Glutamatergic neuron (in vitro differentiated cells): ENCODE measurements around the gene KLHL40. TPM values are rescaled to one million over a fixed set of nuclear protein-coding genes. Genes with fewer than 3 reads are reported as not detected.

Source experiments
- DNase-seq: peaks from one replicate; pipeline ENCODE4 v3.0.0; 2022
- H3K27ac Mint-ChIP-seq: one replicate; pipeline ENCODE4 v1.8.0; 2020; ENCODE audit warnings: mild to moderate bottlenecking, mixed read lengths, inconsistent platforms; ENCODE audit not compliant: unreplicated experiment
- H3K27me3 Mint-ChIP-seq: one replicate; pipeline ENCODE4 v1.8.0; 2020; ENCODE audit warnings: mild to moderate bottlenecking, moderate library complexity, mixed read lengths, inconsistent platforms; ENCODE audit not compliant: unreplicated experiment
- H3K36me3 Mint-ChIP-seq: one replicate; pipeline ENCODE4 v1.8.0; 2020; ENCODE audit warnings: mild to moderate bottlenecking, mixed read lengths, inconsistent platforms; ENCODE audit not compliant: unreplicated experiment
- H3K4me1 Mint-ChIP-seq: one replicate; pipeline ENCODE4 v1.8.0; 2020; ENCODE audit warnings: mild to moderate bottlenecking, low read depth, mixed read lengths, inconsistent platforms; ENCODE audit not compliant: unreplicated experiment
- H3K4me3 Mint-ChIP-seq: one replicate; pipeline ENCODE4 v1.8.0; 2020; ENCODE audit warnings: mild to moderate bottlenecking, mixed read lengths, inconsistent platforms; ENCODE audit not compliant: unreplicated experiment
- H3K9me3 Mint-ChIP-seq: one replicate; pipeline ENCODE4 v1.8.0; 2020; ENCODE audit warnings: mild to moderate bottlenecking, moderate library complexity, mixed read lengths, inconsistent platforms; ENCODE audit not compliant: unreplicated experiment
- CTCF ChIP-seq: fragments of 200-600 bp; sonication (generic); IDR thresholded peaks from one replicate; pipeline ENCODE4 v1.5.0; 2021; ENCODE audit not compliant: partially characterized antibody, unreplicated experiment
- total RNA-seq: library from RNA; stranded (reverse); fragmentation: NEBNext Ultra II Directional; extraction: Animal tissue kit (Norgen Biotek cat#: 25700); gene quantifications from one replicate; pipeline ENCODE4 v1.2.1, GENCODE V29; 2021; ENCODE audit not compliant: unreplicated experiment

The KLHL40 gene
- total RNA-seq, 1 donor from 2014 or later: 0.44 TPM

GRCh38 chr3:42662037-42662812 is 23.1 kb upstream of the KLHL40 start:
- Mint-ChIP-seq H3K27ac (no peak overlapping the region), H3K9me3 (peaks cover 9% of the 10 kb centered on the region), H3K36me3 (peaks cover 3% of the 10 kb centered on the region), H3K4me1 (peaks cover 19% of the 10 kb centered on the region), H3K27me3 (peaks cover 10% of the 10 kb centered on the region), H3K4me3 (no peak overlapping the region)
- no peak for TF ChIP-seq CTCF
- DNase-seq: no peak

DNA sequence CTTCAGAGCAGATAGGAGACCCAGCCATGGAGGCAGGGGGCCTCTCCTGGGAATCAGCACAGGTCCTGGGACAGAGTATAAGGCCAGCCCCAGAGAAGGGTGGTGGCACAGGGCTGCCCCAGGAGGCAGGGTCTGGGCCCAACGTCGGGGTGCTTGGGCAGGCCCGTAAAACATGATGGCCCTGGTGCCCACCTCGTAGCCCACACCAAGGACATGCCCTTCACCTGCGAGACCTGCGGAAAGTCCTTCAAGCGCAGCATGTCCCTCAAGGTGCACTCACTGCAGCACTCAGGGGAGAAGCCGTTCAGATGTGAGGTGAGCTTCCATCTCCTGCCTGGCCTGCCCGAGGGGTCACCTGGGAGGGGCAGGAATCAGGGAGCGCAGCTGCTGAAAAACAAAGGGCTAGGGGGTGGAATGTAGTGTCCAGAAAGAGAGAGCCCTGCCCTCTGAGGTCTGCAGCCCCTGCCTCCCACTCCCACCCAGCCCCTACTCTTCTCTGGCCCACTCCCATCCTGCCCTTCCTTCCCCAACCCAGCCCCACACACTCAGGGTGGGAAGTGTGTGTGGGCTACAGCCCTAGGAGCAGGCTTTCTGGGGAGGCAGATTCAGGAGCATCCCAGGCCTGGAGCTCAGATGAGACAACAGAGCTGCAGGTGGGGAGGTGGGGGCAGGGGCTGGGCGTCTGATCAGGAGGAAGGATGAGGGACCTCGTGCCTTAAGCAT is 22.4 kb upstream of the KLHL40 start:
- Mint-ChIP-seq H3K27ac (no peak overlapping the region), H3K36me3 (peaks cover 3% of the 10 kb centered on the region), H3K4me1 (peaks cover 23% of the 10 kb centered on the region), H3K27me3 (peaks cover 13% of the 10 kb centered on the region), H3K9me3 (peaks cover 16% of the 10 kb centered on the region), H3K4me3 (no peak overlapping the region)
- DNase-seq: no peak
- no peak for TF ChIP-seq CTCF

GRCh38 chr3:42663581-42664437 is 21.5 kb upstream of the KLHL40 start:
- peaks cover 14% of the 10 kb centered on the region for H3K27me3 Mint-ChIP-seq
- no peak for TF ChIP-seq CTCF

DNA sequence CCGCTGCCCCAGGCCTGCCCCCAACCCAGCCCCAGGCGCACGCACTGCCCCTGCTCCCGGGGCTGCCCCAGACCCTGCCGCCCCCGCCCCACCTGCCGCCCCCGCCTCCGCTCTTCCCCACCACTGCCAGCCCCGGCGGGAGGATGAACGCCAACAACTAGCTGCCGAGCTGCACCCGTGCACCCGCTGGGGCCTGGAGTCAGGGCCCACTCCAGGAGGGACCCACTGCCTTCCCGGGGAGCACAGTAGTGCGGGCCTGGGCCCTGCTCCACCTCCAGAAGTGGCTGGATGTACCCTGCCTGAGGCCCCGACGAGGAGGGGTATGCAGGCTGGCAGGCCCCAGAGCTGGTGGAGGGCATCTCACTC is 20.9 kb upstream of the KLHL40 start:
- Mint-ChIP-seq H3K4me3 (no peak overlapping the region), H3K27me3 (peaks cover 16% of the 10 kb centered on the region), H3K4me1 (peaks cover 33% of the 10 kb centered on the region), H3K9me3 (peaks cover 25% of the 10 kb centered on the region), H3K36me3 (peaks cover 7% of the 10 kb centered on the region), H3K27ac (no peak overlapping the region)
- no peak for DNase-seq
- no peak for TF ChIP-seq CTCF

More at GRCh38 chr3:42663581-42664437, 21.5 kb upstream of the KLHL40 start:
- Mint-ChIP-seq H3K4me1 (peaks cover 30% of the 10 kb centered on the region), H3K9me3 (peaks cover 22% of the 10 kb centered on the region), H3K36me3 (peaks cover 5% of the 10 kb centered on the region), H3K4me3 (no peak overlapping the region), H3K27ac (peak overlapping the region; percentile 75)
- DNase-seq: no peak
